Natural killer cell (primary cell): ENCODE data around the gene NSFL1C. TPM values are rescaled to one million over a fixed set of nuclear protein-coding genes. Genes with fewer than 3 reads are reported as not detected.

Experiments
- ATAC-seq, 3 donors: fragments of 150-1000 bp in 2 of 3; fragments of 200-7000 bp in 1 of 3; cut with Tn5 transposase; 1 replicate in 1 of 3; 2 replicates in 2 of 3; pipeline ENCODE4 v1.10.0; 2021; ENCODE audit warnings: mild to moderate bottlenecking in 2 of 3, moderate library complexity in 2 of 3
- DNase-seq, 2 donors: peaks; one replicate each; pipeline versions ENCODE4 v3.0.0 to v3.0.0-alpha.2; 2013 to 2021; ENCODE audit warnings: mixed read lengths in 1 of 2
- H3K27ac ChIP-seq: one replicate; pipeline ENCODE4 v1.5.1; 2013; ENCODE audit warnings: mild to moderate bottlenecking, low read length
- H3K27me3 ChIP-seq: one replicate; pipeline ENCODE4 v1.6.1; 2013; ENCODE audit warnings: low read length; ENCODE audit not compliant: control insufficient read depth, insufficient read depth
- H3K36me3 ChIP-seq: one replicate; pipeline ENCODE4 v1.6.1; 2013; ENCODE audit warnings: low read length; ENCODE audit not compliant: control insufficient read depth, insufficient read depth
- H3K4me1 ChIP-seq: one replicate; pipeline ENCODE4 v1.6.1; 2013; ENCODE audit warnings: low read length; ENCODE audit not compliant: control insufficient read depth, insufficient read depth
- H3K4me3 ChIP-seq: one replicate; pipeline ENCODE4 v1.5.1; 2013; ENCODE audit warnings: low read length
- H3K9me3 ChIP-seq: one replicate; pipeline ENCODE4 v1.6.1; 2013; ENCODE audit warnings: low read length; ENCODE audit not compliant: control insufficient read depth, insufficient read depth
- H3K27ac Mint-ChIP-seq, 2 donors: one replicate each; pipeline ENCODE4 v1.8.0; 2022; ENCODE audit warnings: mild to moderate bottlenecking in 2 of 2, mixed read lengths in 2 of 2, moderate library complexity in 1 of 2
- H3K27me3 Mint-ChIP-seq, 2 donors: one replicate each; pipeline ENCODE4 v1.8.0; 2022; ENCODE audit warnings: low read depth in 2 of 2, mixed read lengths in 2 of 2
- H3K36me3 Mint-ChIP-seq: one replicate; pipeline ENCODE4 v1.8.0; 2022; ENCODE audit warnings: mixed read lengths
- H3K4me1 Mint-ChIP-seq, 2 donors: one replicate each; pipeline ENCODE4 v1.8.0; 2022; ENCODE audit warnings: mixed read lengths in 2 of 2
- H3K4me3 Mint-ChIP-seq: one replicate; pipeline ENCODE4 v1.8.0; 2022; ENCODE audit warnings: mild to moderate bottlenecking, moderate library complexity, mixed read lengths
- H3K9me3 Mint-ChIP-seq, 2 donors: one replicate each; pipeline ENCODE4 v1.8.0; 2022; ENCODE audit warnings: mixed read lengths in 2 of 2
- CTCF ChIP-seq: fragments of 200-600 bp; IDR thresholded peaks from one replicate; pipeline ENCODE4 v1.8.0; 2022; ENCODE audit warnings: antibody characterized with exemption
- WGBS: methylation state at CpG from one replicate; pipeline ENCODE4 v1.1.7; 2013; ENCODE audit warnings: missing lambda C conversion rate; ENCODE audit not compliant: insufficient coverage; 5-methylcytosine and 5-hydroxymethylcytosine counted together
- intact Hi-C: fragments of 100-400 bp; cut with micrococcal nuclease; formaldehyde crosslinking; loops from one replicate; pipeline ENCODE4 v1.14.2; 2022
- total RNA-seq, 4 donors: library from RNA; stranded (reverse); fragments of 120-200 nt in 1 of 4; gene quantifications; one replicate each; pipeline versions ENCODE4 v1.2.3 to v1.2.4, GENCODE V29; 2013 to 2022

NSFL1C gene
- total RNA-seq, 3 donors from 2014 or later (not counting 1 experiment from before 2014, with no cell fraction given): 53.9 to 69.0 (median 66.2) TPM

GRCh38 chr20:1434571-1435336 lies 31.9 kb downstream of the NSFL1C start:
- Histone ChIP-seq H3K4me1 (peaks cover 15% of the 10 kb centered on the region), H3K36me3 (no peaks in the 10 kb centered on the region), H3K4me3 (no peak overlapping the region), H3K27ac (no peak overlapping the region), H3K27me3 (peaks cover 28% of the 10 kb centered on the region), H3K9me3 (no peaks in the 10 kb centered on the region)
- Mint-ChIP-seq H3K9me3 (no peaks in the 10 kb centered on the region), H3K4me3 (peak overlapping the region; percentile 21), H3K27me3 (peaks cover 31 to 52% of the 10 kb centered on the region in 2 donors), H3K4me1 (peaks cover 13 to 17% of the 10 kb centered on the region in 2 donors), H3K36me3 (peaks cover 5% of the 10 kb centered on the region), H3K27ac (peak overlapping the region; percentile 45 to 62)
- peak; percentile 58 to 83 for DNase-seq
- intact Hi-C loops: loop anchor here (2.0 kb wide), 1 partner anchor 32 kb away; the partner anchor contains the start of gene NSFL1C
- TF ChIP-seq CTCF: no peak
- peak; percentile 75 to 90 (median 85) for ATAC-seq
- WGBS: 0% methylated on average over 1 of the region's 2 CpGs

GRCh38 chr20:1431158-1431557 lies 35.5 kb downstream of the NSFL1C start:
- Histone ChIP-seq H3K27ac (no peak overlapping the region), H3K4me3 (no peak overlapping the region), H3K4me1 (peaks cover 15% of the 10 kb centered on the region), H3K36me3 (no peaks in the 10 kb centered on the region), H3K27me3 (peaks cover 42% of the 10 kb centered on the region), H3K9me3 (no peaks in the 10 kb centered on the region)
- no peak overlapping the region for H3K27ac Mint-ChIP-seq
- peaks cover 51 to 76% of the 10 kb centered on the region in 2 donors for H3K27me3 Mint-ChIP-seq
- ATAC-seq (no peak), DNase-seq (no peak)
- TF ChIP-seq CTCF: no peak
- H3K4me1 Mint-ChIP-seq: peaks cover 13 to 15% of the 10 kb centered on the region in 2 donors
- H3K4me3 Mint-ChIP-seq: no peak overlapping the region
- no peaks in the 10 kb centered on the region for H3K36me3 Mint-ChIP-seq
- no peaks in the 10 kb centered on the region for H3K9me3 Mint-ChIP-seq
- WGBS: 0% methylated on average over 1 of the region's 1 CpG
- intact Hi-C loops: no loop called here

- intact Hi-C loops: no loop called here
- H3K9me3 ChIP-seq: no peaks in the 10 kb centered on the region
- Mint-ChIP-seq H3K36me3 (no peaks in the 10 kb centered on the region), H3K4me3 (no peak overlapping the region), H3K4me1 (peaks cover 9 to 13% of the 10 kb centered on the region in 2 donors), H3K27me3 (peaks cover 60 to 76% of the 10 kb centered on the region in 2 donors), H3K9me3 (no peaks in the 10 kb centered on the region), H3K27ac (no peak overlapping the region)
- H3K36me3 ChIP-seq: no peaks in the 10 kb centered on the region
- TF ChIP-seq CTCF: no peak
- peaks cover 39% of the 10 kb centered on the region for H3K27me3 ChIP-seq
- no peak overlapping the region for H3K4me3 ChIP-seq
- H3K4me1 ChIP-seq: peaks cover 11% of the 10 kb centered on the region
- DNase-seq (no peak), ATAC-seq (no peak)
- H3K27ac ChIP-seq: no peak overlapping the region
- WGBS: 100% methylated on average over 1 of the region's 1 CpG
Measured at GRCh38 chr20:1430004-1430451, 36.6 kb downstream of the NSFL1C start.
